T-helper 22 cell (primary cell): ENCODE data around the gene KAT6B.
"Not testable (repeated sequence)": the region's sequence is repeated elsewhere in the genome, so short reads cannot be mapped to it uniquely, and the experiment has no call there.

Source experiments
- DNase-seq: peaks from one replicate; pipeline ENCODE4 v3.0.0-alpha.2; 2020; ENCODE audit warnings: low read depth

Gene KAT6B

DNA sequence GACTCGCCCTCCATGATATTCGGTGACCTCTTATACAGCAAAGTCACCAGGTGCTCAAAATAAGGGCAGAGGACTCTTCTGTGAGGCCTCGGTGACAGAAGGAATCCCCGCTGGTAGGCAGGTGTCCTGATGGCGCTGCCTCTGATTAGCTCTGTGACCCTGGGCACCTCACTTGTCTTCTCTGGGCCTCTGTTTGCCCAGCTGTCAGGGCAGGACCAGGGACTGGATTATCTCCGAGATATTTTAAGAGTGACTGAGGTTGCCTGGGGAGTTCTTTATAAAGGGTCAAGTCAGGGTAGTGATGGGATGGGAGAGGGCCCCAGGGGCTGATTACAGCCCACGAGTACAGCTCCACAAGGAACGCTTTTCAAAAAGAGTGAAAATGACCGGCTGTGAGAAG is 214.2 kb downstream of the KAT6B start:
- no peak for DNase-seq

DNA sequence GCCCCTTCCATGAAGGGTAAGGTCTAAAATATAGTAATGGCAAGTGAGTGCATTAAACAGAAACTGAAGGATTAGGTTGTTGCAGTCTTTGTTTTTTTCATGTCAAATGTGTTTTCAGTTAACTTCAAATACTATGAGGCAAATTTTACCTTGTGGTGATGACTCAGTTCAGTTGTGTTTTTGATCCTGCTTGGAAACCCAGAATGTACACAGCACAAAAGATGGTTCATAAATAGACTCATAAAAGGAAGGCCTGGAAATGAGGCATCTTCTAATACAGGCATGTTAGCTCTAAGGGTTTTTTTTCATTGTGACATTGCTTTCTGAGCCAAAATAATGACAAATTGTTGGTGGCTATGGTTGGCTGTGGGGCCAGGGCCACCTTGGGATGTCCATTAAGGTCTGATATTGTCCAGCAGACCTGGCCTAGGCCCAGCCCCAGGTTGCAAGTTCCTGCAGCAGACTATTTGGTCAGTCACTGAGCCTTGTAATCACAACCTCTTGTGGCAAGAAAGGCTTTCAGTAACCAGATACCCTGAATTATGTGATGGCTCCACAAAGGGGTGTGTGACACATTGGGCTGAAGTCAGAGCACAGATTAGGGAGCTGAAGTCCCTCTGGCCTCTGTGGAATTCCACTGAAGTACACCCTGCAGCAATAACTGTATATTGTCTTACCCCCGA is 216.0 kb downstream of the KAT6B start:
- no peak for DNase-seq

DNA sequence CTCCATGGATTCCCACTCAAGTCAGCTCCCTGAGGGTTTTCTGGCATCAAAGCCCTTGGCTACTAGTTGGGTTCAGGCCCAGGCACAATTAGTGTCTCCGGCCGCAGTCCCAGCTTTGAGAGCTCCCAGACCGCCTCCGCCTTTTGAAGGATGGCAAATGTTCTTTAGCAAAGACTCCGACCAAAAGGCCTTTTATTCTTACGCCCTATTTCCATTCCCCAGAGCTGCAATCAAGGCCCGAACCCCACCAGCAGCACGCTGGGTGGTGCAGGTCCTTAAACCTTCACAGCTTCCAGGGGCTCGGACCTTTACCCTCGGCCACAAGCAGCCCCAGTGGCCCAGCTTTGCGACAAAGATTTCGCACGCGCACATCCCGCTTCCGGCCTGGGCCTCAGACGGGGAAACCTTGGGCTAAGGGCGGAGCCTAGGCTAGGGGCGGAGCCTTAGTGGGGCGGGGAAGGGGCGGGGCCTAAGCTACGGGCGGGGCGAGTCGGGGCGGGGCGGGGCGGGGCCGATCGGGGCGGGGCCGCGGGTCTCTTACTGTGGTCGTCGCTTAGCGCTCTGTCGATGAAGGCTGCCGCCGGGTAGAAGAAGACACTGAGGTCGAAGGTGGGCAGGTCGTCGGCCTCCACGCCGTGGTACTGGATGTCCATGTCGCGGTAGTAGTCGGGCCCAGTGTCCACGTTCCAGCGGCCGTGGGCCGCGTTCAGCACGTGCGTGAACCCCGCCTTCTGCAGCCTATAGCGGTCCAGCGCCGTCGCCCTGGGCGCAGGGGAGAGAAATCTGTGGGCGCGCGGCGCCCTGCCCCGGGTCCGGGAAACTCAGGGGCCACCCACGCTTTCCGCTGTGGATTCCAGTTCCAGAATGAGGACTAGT is 217.1 kb downstream of the KAT6B start:
- peak; percentile 21 for DNase-seq

DNA sequence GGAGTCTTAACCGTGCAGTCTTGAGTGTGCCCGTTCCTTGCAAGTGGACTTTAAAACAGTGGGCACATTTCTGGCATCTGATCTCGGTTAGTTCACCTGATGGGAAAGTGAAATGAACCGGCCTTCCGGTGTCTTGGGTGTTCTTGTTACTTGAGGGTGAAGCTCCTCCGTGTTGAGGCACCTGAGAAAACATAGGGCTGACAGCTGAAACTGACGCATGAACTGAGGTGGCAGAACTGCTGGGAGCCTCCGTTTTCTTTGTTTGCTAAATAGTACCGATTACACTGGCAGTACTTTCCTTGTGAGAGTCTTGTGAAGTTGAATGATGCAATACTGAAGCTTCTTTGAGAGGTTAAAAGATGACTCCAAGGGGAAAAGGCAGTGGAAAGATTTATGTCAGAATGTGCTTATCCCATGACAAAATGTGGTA is 222.3 kb downstream of the KAT6B start:
- DNase-seq: no peak

DNA sequence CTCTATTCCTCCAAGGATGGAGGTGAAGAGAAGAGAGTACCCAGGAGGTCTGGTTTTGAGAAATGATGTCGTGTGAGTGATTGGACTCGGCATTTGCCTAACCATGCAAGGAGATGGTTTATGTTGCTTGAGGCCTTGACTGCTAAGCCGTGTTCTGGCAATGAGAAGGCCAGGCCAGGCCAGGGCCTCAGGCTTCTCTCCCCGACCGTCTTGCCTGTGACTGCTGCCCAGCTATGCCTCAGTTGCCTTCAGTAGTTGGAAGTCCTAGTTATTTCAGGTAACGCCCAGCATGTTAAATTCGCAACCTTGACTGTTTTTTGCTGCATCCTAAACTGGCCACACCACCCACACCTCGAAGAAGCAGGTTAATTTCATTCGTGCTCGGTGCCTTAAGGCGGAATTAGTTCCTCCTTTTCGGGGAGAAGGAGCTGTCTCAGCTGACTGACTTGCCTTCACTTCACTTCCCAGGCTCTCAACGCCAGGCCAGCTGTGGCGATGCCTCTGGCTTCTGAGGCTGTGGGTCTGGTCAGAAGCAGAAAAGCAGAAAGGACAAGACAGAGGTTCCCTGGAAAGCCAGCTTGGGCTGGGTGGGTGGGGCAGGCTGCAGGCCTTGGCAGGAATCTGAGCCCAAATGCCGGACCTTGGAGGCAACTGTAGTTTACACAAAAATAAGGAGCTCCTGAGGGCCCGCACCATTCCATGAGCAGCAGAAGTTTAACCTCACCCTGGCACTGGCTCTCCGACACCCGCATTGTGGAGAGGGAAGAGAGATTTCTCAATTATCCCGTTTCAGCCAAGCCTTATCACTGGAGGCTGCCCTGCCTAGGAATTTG is 223.1 kb downstream of the KAT6B start:
- no peak for DNase-seq

DNA sequence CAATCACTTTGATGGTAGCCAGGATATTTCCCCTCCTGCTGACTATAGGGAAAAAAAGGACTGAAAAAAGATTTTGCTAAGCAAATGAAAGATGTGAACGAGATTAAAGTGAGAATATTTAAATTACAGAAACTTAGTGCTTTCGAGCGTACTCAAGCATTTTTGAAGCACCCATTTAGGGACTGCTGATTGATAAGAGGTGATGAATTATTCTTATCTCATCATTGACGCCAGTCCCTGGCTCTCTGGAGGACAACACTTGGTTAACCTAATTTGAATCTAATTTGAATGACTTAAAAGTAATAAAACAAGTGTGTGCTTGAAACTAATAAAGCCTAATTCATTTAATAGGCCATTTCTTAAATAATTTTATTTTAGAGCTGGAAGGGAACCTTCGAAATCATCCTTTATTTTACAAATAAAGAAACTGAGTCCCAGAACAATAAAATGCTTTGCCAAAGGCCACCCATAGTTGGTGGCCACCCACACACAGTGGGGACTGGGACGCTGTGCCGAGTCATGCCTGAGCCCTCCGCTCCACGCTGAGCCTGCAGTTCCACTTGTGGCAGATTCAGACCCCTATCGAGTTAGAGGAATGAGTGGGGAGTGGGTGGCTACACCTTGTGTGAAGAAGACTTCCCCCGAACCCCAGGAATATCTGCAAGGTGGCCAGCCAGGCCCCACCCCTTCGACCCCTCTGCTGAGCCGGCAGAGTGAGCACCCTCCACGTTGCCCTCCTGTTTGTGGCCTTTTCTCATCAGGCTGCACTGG is 223.9 kb downstream of the KAT6B start:
- DNase-seq: no peak

DNA sequence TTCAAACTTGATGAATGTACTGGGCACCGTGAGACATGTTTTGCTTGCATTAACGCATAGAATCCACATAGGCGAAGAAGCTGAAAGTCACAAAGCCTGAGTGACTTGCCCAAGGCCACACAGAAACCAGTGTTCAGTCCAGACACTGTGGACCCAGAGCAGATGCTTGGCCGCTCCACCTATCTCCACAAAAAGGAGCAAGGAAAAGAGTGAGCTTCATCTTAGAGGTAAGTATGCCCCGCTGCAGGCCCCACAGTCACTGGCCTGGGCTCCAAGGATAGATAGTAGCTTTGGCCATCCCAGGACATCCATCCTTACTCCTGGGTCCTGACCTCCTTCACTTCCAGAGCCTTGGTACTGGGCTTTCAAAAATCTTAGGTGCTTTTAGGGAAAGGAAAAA is 224.9 kb downstream of the KAT6B start:
- DNase-seq: no peak

DNA sequence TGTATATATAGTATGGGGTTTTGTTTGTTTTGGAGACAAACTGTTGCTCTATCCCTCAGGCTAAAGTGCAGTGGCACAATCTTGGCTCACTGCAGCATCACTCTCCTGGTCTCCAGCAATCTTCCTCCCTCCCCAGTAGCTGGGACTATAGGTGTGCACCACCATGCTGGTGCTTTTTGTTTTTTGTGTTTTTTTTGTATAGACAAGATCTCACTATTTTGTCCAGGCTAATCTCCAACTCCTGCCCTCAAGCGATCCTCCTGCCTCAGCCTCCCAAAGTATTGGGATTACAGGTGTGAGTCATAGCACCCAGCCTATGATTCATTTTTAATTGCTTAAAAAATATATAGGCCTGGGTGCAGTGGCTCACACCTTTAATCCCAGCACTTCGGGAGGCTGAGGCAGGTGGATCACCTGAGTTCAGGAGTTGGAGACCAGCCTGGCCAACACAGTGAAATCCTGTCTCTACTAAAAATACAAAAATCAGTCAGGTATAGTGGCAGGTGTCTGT is 229.6 kb downstream of the KAT6B start:
- DNase-seq: not testable (repeated sequence)

DNA sequence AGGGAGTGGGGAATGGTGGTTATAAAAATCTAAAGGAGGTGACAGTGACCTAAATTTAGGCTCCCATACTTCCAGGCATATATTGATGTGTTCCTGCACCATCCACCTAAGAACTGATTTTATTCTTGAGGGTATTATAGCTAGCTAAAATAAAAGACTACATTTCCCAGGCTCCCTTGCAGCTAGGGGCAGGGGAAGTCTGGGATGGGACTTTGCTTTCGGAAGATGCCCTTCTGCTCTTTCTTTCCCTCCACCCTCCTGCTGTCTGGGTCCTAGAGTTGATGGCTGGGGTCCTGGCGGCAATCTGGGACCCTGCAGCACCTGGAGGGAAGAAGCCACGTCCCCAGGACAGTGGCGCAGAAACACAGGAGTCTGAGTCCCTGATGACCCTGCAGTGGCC is 231.3 kb downstream of the KAT6B start:
- no peak for DNase-seq

DNA sequence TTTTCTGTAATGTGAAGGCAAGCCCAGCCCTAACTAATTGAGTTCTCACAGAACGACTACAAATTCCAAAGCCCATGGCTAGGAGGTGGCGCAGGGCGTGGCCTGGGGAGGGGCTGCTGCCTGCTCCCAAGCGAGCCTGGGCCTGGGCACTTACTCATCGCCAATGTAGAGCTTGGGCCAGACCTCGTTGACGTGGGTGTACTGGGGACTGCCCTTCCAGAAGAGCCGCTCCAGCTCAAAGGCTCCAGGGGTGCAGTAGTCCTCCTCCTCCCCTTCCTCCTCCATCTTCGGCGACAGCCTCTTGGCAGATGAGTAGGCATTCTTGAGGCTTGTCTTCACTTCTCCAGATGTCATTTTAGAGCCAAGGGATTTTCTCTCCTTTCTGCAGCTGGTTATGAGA is 231.8 kb downstream of the KAT6B start:
- no peak for DNase-seq

DNA sequence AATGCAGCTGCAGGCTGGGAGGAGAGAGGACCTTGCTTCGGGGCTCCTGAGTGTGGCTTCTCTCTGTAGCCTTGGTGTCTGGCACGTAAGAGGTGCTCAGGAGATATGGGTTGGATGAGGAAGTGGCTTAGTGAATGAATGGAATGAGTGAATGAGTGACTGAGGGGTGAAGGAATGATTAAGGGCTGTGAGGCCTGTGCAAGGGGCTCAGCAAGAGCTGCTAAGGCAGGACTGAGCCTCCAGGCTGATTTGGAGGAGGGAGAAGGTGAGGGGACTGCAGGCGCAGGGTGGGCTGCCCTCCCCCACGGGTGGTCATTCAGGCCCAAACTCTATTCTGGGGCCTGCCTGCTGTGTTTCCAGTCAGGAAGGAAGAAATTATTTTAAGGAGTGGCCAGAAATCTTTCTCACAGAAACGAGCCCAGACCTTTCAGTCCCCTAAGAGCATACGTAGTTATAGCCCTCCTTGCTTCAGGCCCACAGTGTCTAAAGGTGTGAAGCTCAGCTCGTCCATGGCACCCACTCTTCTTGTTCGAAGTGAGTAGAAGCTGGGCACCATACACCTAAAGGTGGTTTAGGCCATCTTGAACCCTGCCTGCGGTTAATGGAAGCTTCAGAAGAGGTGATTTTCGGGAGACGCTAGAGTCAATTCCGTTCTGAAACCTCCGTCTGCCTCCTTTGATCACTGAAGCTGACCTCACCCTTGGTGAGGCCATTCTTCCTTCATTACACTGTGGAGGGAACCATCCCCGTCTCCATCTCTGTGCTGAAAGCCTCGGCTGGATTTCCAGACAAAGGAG is 235.5 kb downstream of the KAT6B start:
- DNase-seq: no peak

DNA sequence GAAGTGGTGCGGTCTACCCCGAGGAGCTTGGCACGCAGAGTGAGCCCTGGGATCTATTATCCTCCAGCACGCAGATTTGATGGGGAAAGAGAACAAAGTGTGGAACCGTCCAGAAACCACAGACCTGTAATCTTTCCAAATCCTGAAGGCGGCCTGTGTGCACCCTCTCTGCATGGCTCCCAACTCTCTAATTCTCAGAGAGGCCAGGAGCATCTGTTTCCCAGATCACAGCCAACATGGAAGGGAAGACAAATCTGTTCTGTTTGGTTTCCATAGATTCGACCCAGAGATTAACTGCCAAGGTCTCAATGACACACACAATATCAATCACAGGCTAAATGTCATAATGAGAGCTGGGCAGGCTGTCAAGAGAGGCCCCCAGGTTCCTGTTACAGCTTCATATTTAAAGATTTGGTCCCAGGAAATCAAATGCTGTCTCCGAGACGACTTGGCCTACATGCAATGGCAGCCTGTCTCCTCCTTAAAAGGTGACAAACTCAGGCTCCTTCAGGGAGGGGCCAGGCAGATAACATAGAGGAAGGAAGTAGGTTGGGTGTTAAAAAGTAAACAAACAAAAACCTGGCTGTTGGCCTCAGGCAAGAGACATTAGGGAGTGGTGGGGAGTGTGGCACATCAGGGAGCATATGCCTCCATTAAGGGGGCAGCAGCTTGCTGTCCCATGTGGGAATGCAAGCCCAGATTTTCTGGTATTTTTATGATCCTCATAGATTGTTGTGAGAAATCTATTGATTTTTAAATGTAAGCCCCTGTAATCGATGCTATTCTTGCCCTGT is 236.3 kb downstream of the KAT6B start:
- DNase-seq: no peak

DNA sequence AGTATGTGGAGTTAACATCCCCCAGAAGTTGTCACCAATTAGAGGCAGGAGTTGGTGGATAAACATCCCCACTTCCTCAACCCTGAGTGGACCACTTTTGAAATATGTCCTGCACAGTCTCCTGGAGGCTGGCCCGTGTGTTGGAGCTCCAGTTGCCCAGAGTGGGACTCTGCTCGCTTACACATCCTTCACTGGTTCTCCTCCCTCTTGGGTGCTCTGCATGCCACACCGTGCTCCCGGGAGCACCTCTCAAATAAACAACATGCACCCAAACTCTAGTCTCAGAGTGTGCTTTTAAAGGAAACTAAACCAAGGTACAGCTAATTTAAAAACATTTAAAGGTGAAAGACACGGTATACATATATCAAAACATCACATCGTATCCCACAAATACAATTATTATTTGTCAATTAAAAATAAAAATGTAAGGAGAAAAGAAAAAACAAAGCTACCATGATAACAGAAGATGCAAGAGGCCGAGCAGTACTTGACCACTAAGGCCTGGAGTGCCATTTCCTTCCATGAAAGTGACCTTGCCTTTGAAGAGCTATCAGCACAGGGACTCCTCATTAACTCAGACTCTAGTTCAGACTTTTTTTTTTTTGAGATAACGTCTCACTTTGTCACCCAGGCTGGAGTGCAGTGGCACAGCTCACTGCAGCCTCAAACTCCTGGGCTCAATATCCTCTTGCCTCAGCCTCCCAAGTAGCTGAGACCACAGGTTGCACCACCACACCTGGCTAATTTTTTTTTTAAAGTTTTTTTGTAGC is 237.2 kb downstream of the KAT6B start:
- DNase-seq: no peak

DNA sequence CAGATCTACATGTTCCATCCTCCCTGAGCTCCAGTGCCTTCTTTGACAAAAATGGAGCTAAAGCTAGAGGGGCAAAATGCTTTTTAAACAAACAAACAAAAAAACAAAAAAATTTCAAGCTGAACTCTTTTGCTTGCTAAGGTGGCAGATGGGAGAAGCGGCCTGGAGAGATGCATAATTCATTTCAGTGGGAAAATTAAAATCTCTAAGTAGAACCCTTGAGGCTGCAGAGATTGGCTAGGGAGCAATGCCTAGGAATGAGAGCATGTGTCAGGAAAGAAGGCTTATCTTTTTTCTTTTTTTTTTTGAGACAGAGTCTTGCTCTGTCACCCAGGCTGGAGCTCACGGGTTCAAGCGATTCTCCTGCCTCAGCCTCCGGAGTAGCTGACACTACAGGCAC is 238.7 kb downstream of the KAT6B start:
- DNase-seq: no peak

DNA sequence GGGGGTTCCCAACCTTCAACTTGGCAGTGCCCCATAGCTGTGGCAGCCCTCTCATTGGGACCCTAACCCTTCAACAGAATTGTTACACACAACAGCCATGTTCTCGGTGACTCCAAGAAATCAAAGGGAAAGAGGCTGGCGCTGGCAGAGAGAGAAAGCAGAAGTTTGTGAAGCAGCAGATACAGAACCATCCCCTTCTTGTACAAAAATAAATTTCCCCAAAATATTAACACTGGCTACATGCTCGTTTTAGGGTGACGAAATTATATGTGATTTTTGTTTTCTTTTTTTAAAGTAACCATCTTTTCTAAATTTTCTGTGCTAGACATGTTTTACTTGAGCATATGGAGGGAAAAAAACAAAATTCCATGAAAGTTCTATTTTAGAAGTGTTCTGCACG is 239.9 kb downstream of the KAT6B start:
- no peak for DNase-seq

DNA sequence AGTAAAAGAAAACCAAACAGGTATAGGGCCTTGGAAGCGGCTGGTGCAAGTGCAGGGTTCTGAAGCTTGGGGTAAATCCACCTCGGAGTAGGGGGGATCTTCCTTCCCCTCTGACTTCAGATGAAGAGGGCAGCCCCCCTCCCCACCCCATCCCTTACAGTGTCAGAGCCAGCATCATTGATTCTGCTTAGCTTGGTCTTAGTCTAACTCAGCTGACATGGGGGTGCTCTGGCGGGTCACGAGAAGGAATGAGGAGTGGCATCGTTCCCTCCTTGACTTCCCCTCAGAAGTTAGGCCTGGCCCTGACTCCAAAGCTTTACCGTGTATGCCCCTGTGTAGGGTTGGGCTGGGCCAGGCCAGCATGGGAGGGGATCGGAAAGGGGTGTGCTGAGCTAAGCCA is 240.9 kb downstream of the KAT6B start:
- DNase-seq: no peak

DNA sequence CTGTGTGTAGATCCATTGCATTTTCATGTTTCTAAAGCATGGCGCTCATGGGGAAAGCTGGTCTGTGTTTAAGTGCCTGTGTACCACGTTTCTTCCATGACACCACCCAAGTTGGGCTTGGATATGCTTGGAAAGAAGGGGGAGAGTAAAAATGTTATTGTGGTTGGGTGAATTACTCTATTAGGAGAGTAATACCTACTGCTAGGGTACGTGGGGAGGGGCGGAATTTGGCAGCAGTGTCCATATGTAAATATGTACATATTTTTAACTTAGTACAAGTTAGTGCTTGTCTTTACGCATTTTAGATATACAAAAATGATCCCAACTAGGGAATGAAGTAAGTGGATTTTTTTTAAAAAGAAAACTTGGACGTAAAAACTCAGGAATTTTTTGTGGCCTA is 242.1 kb downstream of the KAT6B start:
- DNase-seq: no peak

DNA sequence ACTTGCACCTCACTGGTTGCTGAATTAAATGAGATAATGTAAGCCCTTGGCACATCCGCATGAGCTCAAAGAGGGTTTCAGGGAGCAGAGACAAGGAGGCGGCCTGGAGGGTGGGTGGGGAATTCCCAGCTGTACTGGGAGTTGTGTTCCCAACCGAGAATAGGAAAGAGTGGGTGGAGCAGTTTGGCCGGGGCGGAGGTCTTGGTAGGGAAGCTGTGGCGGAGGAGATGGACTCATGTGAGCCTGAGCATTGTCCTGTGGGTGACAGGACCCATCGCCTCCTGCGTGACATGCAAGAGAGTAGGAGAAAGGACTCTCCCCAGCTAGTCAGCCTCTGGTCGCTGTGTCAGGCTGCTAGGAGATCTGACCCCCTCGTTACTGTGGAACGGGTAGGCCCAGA is 244.1 kb downstream of the KAT6B start:
- no peak for DNase-seq

DNA sequence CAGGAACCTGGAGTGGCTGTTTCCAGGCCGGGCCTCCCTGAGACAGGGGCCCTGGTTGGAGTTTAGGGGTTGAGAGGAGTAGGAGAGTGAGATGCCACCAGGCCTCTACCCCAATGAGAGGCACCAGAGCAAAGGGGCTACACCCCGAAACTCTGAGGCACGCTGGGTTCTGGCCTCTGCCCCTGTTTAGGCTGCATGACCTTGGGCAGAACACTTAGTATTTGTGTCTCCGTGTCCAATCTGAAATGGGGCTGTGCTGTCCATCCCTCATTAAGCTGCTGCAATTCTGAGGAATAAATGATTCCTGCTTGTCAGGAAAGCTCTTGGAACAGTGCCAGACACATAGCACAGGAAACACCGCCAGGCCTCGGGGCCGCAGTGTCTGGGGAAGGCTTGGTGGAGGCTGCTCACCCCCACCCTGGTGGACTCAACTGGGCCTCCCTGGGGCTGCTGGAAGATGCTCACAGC is 244.6 kb downstream of the KAT6B start:
- no peak for DNase-seq
